ENCODE data around the gene SCYGR1. TPM values are rescaled to one million over a fixed set of nuclear protein-coding genes. Genes with fewer than 3 reads are reported as not detected.

The SCYGR1 gene
- total RNA-seq, 2 experiments from 2014 or later: not detected

- H3K27me3 Mint-ChIP-seq: no peaks in the 10 kb centered on the region
- Histone ChIP-seq H3K9me3 (ENCODE audit: control insufficient read depth in 1 of 2, insufficient read depth in 1 of 2, low read length in 2 of 2) (no peaks in the 10 kb centered on the region), H3K27me3 (ENCODE audit: control insufficient read depth in 1 of 2, insufficient read depth in 2 of 2, low read length in 2 of 2) (no peaks in the 10 kb centered on the region), H3K27ac (ENCODE audit: low read depth in 1 of 2, low read length in 2 of 2) (no peak overlapping the region), H3K36me3 (ENCODE audit: insufficient read depth, low read length) (peaks cover 25% of the 10 kb centered on the region), H3K4me3 (ENCODE audit: low read length) (no peak overlapping the region), H3K4me1 (ENCODE audit: insufficient read depth, low read length) (no peaks in the 10 kb centered on the region)
- intact Hi-C loops (cut with DNase I, micrococcal nuclease): no loop called here
- DNase-seq: no peak
- no peak for TF ChIP-seq CTCF (IDR thresholded peaks at IDR 0.05)
- H3K27ac Mint-ChIP-seq: no peak overlapping the region
- no peaks in the 10 kb centered on the region for H3K4me1 Mint-ChIP-seq (ENCODE audit: low read depth)
- ATAC-seq (ENCODE audit: poor library complexity): no peak
- no peaks in the 10 kb centered on the region for H3K9me3 Mint-ChIP-seq
- ChIA-PET POLR2A (no interaction called here), CTCF (no interaction called here)
- H3K4me3 Mint-ChIP-seq: no peak overlapping the region
- peaks cover 54% of the 10 kb centered on the region for H3K36me3 Mint-ChIP-seq (ENCODE audit: low read depth)
Observed at GRCh38 chr2:227347117-227347516, 40.6 kb downstream of the SCYGR1 start.

- CTCF ChIA-PET: no interaction called here
Observed at GRCh38 chr2:227344231-227344630, 43.5 kb downstream of the SCYGR1 start.

GRCh38 chr2:227341553-227341952 lies 46.2 kb downstream of the SCYGR1 start:
- Mint-ChIP-seq H3K27me3 (no peaks in the 10 kb centered on the region), H3K27ac (no peak overlapping the region), H3K36me3 (ENCODE audit: low read depth) (peaks cover 65% of the 10 kb centered on the region), H3K9me3 (no peaks in the 10 kb centered on the region), H3K4me1 (ENCODE audit: low read depth) (no peaks in the 10 kb centered on the region), H3K4me3 (no peak overlapping the region)
- Histone ChIP-seq H3K4me3 (ENCODE audit: low read length) (no peak overlapping the region), H3K4me1 (ENCODE audit: insufficient read depth, low read length) (no peaks in the 10 kb centered on the region), H3K9me3 (ENCODE audit: control insufficient read depth in 1 of 2, insufficient read depth in 1 of 2, low read length in 2 of 2) (no peaks in the 10 kb centered on the region), H3K27ac (ENCODE audit: low read depth in 1 of 2, low read length in 2 of 2) (no peak overlapping the region), H3K27me3 (ENCODE audit: control insufficient read depth in 1 of 2, insufficient read depth in 2 of 2, low read length in 2 of 2) (no peaks in the 10 kb centered on the region), H3K36me3 (ENCODE audit: insufficient read depth, low read length) (peaks cover 19% of the 10 kb centered on the region)
- intact Hi-C loops (cut with DNase I, micrococcal nuclease): no loop called here
- ChIA-PET POLR2A (interaction anchor here (1.1 kb wide), 1 partner anchor 17 kb away, joined by 3 read pairs; the partner anchor contains the start of gene MFF), CTCF (no interaction called here)
- DNase-seq (no peak), ATAC-seq (ENCODE audit: poor library complexity) (no peak)
- no peak for TF ChIP-seq CTCF (IDR thresholded peaks at IDR 0.05)

More at GRCh38 chr2:227344231-227344630, 43.5 kb downstream of the SCYGR1 start:
- Histone ChIP-seq H3K4me1 (ENCODE audit: insufficient read depth, low read length) (no peaks in the 10 kb centered on the region), H3K36me3 (ENCODE audit: insufficient read depth, low read length) (peaks cover 30% of the 10 kb centered on the region), H3K4me3 (ENCODE audit: low read length) (no peak overlapping the region), H3K27ac (ENCODE audit: low read depth in 1 of 2, low read length in 2 of 2) (no peak overlapping the region), H3K27me3 (ENCODE audit: control insufficient read depth in 1 of 2, insufficient read depth in 2 of 2, low read length in 2 of 2) (no peaks in the 10 kb centered on the region), H3K9me3 (ENCODE audit: control insufficient read depth in 1 of 2, insufficient read depth in 1 of 2, low read length in 2 of 2) (no peaks in the 10 kb centered on the region)
- TF ChIP-seq CTCF (IDR thresholded peaks at IDR 0.05): no peak
- DNase-seq (no peak), ATAC-seq (ENCODE audit: poor library complexity) (no peak)
- no peaks in the 10 kb centered on the region for H3K4me1 Mint-ChIP-seq (ENCODE audit: low read depth)
- no peaks in the 10 kb centered on the region for H3K27me3 Mint-ChIP-seq
- peaks cover 65% of the 10 kb centered on the region for H3K36me3 Mint-ChIP-seq (ENCODE audit: low read depth)
- no peak overlapping the region for H3K27ac Mint-ChIP-seq
- no peak overlapping the region for H3K4me3 Mint-ChIP-seq
- intact Hi-C loops (cut with DNase I, micrococcal nuclease): no loop called here
- H3K9me3 Mint-ChIP-seq: no peaks in the 10 kb centered on the region
- POLR2A ChIA-PET: no interaction called here

All from CD4-positive, alpha-beta T cell (primary cell).